ENCODE results near the gene NPM1. TPM values are rescaled to one million over a fixed set of nuclear protein-coding genes. Genes with fewer than 3 reads are reported as not detected.

The NPM1 gene
- total and polyA plus RNA-seq, 2 of the 13 experiments (the other 11 are each of a cell fraction or from before 2014, with no cell fraction given) = 2,047 to 3,353 TPM

DNA sequence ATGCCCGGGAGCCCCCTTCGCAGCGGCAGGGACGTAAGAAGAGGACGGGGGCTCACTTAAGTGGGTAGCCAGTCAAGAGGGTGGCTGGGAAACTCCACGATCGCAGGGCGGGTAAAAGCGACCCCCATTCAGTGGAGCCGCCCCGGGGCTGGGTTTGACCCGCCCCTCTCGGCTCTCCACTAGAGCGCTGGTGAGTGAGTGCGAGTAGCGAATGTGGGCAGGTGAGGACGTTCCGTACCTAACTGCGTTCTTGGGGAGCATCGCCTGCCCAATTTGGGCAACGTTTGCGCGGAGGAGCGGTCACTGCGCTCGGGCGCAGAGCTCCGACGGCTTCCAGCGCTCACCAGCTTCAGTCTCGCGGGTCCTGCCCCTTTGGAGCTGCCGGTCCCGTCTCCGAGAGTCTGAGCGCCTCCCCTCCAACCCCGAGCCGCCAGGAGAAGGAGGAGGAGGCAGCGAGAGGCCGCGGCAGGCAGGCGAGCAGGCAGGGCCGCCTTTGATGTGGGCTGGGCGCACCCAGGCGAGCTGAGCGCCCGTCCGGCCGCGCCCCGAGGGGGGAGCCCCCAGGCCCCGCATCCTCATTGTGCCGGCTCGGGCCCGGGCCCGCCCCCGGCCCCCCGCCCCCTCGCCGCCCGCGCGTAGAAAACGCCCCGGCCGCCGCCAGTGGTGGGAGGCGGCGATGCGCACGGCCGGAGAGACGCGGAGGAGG lies 31.5 kb downstream of the NPM1 start, which contains the start of gene FGF18 (continued):
- TF ChIP-seq AGO2 (optimal IDR thresholded peaks at IDR 0.05; ENCODE audit: low read depth, low read length) (peak; percentile 57), ZNF777 (CRISPR knock-in tag; IDR thresholded peaks at IDR 0.05) (peak; percentile 70), ZNF264 (CRISPR knock-in tag; IDR thresholded peaks at IDR 0.05) (0 out of 2 replicates have a peak, but pooled peaks have one; percentile 29), ASH2L (IDR thresholded peaks at IDR 0.05; ENCODE audit: insufficient read length, low read depth, low read length) (peak; percentile 15), ZNF350 (CRISPR knock-in tag; IDR thresholded peaks at IDR 0.05; ENCODE audit: borderline replicate concordance, low read depth) (peak; percentile 23; the same call in 1 of the 2 replicates), ERF (CRISPR knock-in tag; IDR thresholded peaks at IDR 0.05) (no peak), ZSCAN20 (CRISPR knock-in tag; IDR thresholded peaks at IDR 0.05; ENCODE audit: borderline replicate concordance) (peak; percentile 77; the same call in 1 of the 2 replicates), LCORL (IDR thresholded peaks at IDR 0.05) (no peak), LCORL (CRISPR knock-in tag; IDR thresholded peaks at IDR 0.05) (peak; percentile 45; the same call in 1 of the 2 replicates), SCMH1 (CRISPR knock-in tag; IDR thresholded peaks at IDR 0.05; ENCODE audit: borderline replicate concordance) (no peak), RXRA (CRISPR knock-in tag; IDR thresholded peaks at IDR 0.05) (peak; percentile 40; the same call in 1 of the 2 replicates)
- TF ChIP-seq, protein P1, sequence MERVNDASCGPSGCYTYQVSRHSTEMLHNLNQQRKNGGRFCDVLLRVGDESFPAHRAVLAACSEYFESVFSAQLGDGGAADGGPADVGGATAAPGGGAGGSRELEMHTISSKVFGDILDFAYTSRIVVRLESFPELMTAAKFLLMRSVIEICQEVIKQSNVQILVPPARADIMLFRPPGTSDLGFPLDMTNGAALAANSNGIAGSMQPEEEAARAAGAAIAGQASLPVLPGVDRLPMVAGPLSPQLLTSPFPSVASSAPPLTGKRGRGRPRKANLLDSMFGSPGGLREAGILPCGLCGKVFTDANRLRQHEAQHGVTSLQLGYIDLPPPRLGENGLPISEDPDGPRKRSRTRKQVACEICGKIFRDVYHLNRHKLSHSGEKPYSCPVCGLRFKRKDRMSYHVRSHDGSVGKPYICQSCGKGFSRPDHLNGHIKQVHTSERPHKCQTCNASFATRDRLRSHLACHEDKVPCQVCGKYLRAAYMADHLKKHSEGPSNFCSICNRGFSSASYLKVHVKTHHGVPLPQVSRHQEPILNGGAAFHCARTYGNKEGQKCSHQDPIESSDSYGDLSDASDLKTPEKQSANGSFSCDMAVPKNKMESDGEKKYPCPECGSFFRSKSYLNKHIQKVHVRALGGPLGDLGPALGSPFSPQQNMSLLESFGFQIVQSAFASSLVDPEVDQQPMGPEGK (CRISPR knock-in tag; IDR thresholded peaks at IDR 0.05) = peak; percentile 44; the same call in 1 of the 2 replicates
- TF ChIP-seq, protein P2, sequence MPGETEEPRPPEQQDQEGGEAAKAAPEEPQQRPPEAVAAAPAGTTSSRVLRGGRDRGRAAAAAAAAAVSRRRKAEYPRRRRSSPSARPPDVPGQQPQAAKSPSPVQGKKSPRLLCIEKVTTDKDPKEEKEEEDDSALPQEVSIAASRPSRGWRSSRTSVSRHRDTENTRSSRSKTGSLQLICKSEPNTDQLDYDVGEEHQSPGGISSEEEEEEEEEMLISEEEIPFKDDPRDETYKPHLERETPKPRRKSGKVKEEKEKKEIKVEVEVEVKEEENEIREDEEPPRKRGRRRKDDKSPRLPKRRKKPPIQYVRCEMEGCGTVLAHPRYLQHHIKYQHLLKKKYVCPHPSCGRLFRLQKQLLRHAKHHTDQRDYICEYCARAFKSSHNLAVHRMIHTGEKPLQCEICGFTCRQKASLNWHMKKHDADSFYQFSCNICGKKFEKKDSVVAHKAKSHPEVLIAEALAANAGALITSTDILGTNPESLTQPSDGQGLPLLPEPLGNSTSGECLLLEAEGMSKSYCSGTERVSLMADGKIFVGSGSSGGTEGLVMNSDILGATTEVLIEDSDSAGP (CRISPR knock-in tag; IDR thresholded peaks at IDR 0.05; ENCODE audit: borderline replicate concordance) = peak; percentile 39; the same call in 1 of the 2 replicates
- TF ChIP-seq, protein P3, sequence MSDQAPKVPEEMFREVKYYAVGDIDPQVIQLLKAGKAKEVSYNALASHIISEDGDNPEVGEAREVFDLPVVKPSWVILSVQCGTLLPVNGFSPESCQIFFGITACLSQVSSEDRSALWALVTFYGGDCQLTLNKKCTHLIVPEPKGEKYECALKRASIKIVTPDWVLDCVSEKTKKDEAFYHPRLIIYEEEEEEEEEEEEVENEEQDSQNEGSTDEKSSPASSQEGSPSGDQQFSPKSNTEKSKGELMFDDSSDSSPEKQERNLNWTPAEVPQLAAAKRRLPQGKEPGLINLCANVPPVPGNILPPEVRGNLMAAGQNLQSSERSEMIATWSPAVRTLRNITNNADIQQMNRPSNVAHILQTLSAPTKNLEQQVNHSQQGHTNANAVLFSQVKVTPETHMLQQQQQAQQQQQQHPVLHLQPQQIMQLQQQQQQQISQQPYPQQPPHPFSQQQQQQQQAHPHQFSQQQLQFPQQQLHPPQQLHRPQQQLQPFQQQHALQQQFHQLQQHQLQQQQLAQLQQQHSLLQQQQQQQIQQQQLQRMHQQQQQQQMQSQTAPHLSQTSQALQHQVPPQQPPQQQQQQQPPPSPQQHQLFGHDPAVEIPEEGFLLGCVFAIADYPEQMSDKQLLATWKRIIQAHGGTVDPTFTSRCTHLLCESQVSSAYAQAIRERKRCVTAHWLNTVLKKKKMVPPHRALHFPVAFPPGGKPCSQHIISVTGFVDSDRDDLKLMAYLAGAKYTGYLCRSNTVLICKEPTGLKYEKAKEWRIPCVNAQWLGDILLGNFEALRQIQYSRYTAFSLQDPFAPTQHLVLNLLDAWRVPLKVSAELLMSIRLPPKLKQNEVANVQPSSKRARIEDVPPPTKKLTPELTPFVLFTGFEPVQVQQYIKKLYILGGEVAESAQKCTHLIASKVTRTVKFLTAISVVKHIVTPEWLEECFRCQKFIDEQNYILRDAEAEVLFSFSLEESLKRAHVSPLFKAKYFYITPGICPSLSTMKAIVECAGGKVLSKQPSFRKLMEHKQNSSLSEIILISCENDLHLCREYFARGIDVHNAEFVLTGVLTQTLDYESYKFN (CRISPR knock-in tag; conservative IDR thresholded peaks at IDR 0.05) = 0 out of 2 replicates have a peak, but pooled peaks have one; percentile 4
- TF ChIP-seq, protein P4, sequence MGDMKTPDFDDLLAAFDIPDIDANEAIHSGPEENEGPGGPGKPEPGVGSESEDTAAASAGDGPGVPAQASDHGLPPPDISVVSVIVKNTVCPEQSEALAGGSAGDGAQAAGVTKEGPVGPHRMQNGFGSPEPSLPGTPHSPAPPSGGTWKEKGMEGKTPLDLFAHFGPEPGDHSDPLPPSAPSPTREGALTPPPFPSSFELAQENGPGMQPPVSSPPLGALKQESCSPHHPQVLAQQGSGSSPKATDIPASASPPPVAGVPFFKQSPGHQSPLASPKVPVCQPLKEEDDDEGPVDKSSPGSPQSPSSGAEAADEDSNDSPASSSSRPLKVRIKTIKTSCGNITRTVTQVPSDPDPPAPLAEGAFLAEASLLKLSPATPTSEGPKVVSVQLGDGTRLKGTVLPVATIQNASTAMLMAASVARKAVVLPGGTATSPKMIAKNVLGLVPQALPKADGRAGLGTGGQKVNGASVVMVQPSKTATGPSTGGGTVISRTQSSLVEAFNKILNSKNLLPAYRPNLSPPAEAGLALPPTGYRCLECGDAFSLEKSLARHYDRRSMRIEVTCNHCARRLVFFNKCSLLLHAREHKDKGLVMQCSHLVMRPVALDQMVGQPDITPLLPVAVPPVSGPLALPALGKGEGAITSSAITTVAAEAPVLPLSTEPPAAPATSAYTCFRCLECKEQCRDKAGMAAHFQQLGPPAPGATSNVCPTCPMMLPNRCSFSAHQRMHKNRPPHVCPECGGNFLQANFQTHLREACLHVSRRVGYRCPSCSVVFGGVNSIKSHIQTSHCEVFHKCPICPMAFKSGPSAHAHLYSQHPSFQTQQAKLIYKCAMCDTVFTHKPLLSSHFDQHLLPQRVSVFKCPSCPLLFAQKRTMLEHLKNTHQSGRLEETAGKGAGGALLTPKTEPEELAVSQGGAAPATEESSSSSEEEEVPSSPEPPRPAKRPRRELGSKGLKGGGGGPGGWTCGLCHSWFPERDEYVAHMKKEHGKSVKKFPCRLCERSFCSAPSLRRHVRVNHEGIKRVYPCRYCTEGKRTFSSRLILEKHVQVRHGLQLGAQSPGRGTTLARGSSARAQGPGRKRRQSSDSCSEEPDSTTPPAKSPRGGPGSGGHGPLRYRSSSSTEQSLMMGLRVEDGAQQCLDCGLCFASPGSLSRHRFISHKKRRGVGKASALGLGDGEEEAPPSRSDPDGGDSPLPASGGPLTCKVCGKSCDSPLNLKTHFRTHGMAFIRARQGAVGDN (CRISPR knock-in tag; IDR thresholded peaks at IDR 0.05) = peak; percentile 27; the same call in 1 of the 2 replicates
- TF ChIP-seq, protein P5, sequence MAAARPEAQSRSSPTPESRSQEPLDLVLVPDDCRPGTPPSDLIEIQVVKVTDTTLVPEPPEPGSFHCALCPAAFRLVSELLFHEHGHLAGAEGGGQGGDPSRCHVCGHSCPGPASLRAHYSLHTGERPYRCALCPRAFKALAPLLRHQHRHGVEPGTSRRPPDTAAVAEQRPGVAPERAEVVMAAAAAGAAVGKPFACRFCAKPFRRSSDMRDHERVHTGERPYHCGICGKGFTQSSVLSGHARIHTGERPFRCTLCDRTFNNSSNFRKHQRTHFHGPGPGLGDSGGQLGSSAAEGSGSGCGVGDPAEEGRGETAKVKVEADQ (CRISPR knock-in tag; IDR thresholded peaks at IDR 0.05; ENCODE audit: borderline replicate concordance) = no peak

Data from HepG2 (cell line).